PC-3 (cell line): Measurements from ENCODE around the gene OPRM1. TPM values are rescaled to one million over a fixed set of nuclear protein-coding genes. Genes with fewer than 3 reads are reported as not detected.

ENCODE experiments used
- ATAC-seq: fragments of 200-7000 bp; cut with Tn5 transposase; 2 replicates; pipeline ENCODE4 v1.9.1; 2020; ENCODE audit warnings: mild to moderate bottlenecking, moderate library complexity
- BruUV-seq: library from RNA; stranded (reverse); fragments of 400-500 nt; replicated peaks from 2 replicates; lab custom pipeline; 2021; lab: Mats Ljungman, UMichigan
- CTCF ChIA-PET: fragments of 300-600 bp; sonication (Branson Sonifier 250); formaldehyde crosslinking; loops from one replicate; lab custom pipeline; 2022; ENCODE audit warnings: antibody characterized with exemption; lab: Charles Lee
- POLR2A ChIA-PET: fragments of 300-600 bp; sonication (Branson Sonifier 250); formaldehyde crosslinking; loops from one replicate; lab custom pipeline; 2022; ENCODE audit warnings: antibody characterized with exemption; ENCODE audit not compliant: unreplicated experiment; lab: Charles Lee
- DNase-seq: peaks from one replicate; pipeline ENCODE4 v3.0.0-alpha.2; 2015
- H2AFZ ChIP-seq: fragments of 300-600 bp; sonication (generic); 2 replicates; pipeline ENCODE4 v1.6.0; 2016; ENCODE audit warnings: antibody characterized with exemption, low read length
- H3F3A ChIP-seq: fragments of 300-600 bp; sonication (generic); one replicate; pipeline ENCODE4 v1.6.0; 2017; ENCODE audit warnings: antibody characterized with exemption, low read length, control low read depth, mild to moderate bottlenecking; ENCODE audit not compliant: unreplicated experiment
- H3K27ac ChIP-seq: fragments of 300-600 bp; sonication (generic); 2 replicates; pipeline ENCODE4 v1.5.1; 2016; ENCODE audit warnings: mild to moderate bottlenecking, low read length
- H3K27me3 ChIP-seq: fragments of 300-600 bp; sonication (generic); 2 replicates; pipeline ENCODE4 v1.6.1; 2016; ENCODE audit warnings: low read length, mixed read lengths
- H3K36me3 ChIP-seq: fragments of 300-600 bp; sonication (generic); 2 replicates; pipeline ENCODE4 v1.6.1; 2016; ENCODE audit warnings: low read depth, mixed run types, low read length, mixed read lengths
- H3K4me1 ChIP-seq: fragments of 300-600 bp; sonication (generic); 2 replicates; pipeline ENCODE4 v1.5.1; 2016; ENCODE audit warnings: low read length; ENCODE audit not compliant: insufficient read depth
- H3K4me2 ChIP-seq: fragments of 300-600 bp; sonication (generic); 2 replicates; pipeline ENCODE4 v1.6.0; 2016; ENCODE audit warnings: low read length
- H3K4me3 ChIP-seq: fragments of 300-600 bp; sonication (generic); 2 replicates; pipeline ENCODE4 v1.5.1; 2016; ENCODE audit warnings: mild to moderate bottlenecking, low read length, mixed read lengths
- H3K79me2 ChIP-seq: fragments of 300-600 bp; sonication (generic); 2 replicates; pipeline ENCODE4 v1.6.1; 2017; ENCODE audit warnings: low read length, mixed read lengths
- H3K9ac ChIP-seq: fragments of 300-600 bp; sonication (generic); 2 replicates; pipeline ENCODE4 v1.6.0; 2016; ENCODE audit warnings: mild to moderate bottlenecking, low read length
- H3K9me2 ChIP-seq: fragments of 300-600 bp; sonication (generic); replicated peaks from 2 replicates; pipeline ENCODE4 v1.6.1; 2016; ENCODE audit warnings: mixed run types, low read length, mixed read lengths
- H3K9me3 ChIP-seq: fragments of 300-600 bp; sonication (generic); 2 replicates; pipeline ENCODE4 v1.6.1; 2016; ENCODE audit warnings: low read length, mixed read lengths
- H4K20me1 ChIP-seq: fragments of 300-600 bp; sonication (generic); 2 replicates; pipeline ENCODE4 v1.6.1; 2016; ENCODE audit warnings: low read length, mixed read lengths
- CTCF ChIP-seq: fragments of 300-600 bp; sonication (generic); conservative IDR thresholded peaks from 2 replicates; pipeline ENCODE4 v1.5.1; 2017; ENCODE audit warnings: antibody characterized with exemption, low read depth, mild to moderate bottlenecking, low read length
- EZH2 ChIP-seq: fragments of 300-600 bp; sonication (generic); IDR thresholded peaks from one replicate; pipeline ENCODE4 v1.6.1; 2017; ENCODE audit warnings: antibody characterized with exemption, mild to moderate bottlenecking, low read length; ENCODE audit not compliant: unreplicated experiment
- EZH2phosphoT487 ChIP-seq: fragments of 300-600 bp; sonication (generic); IDR thresholded peaks from 2 replicates; pipeline ENCODE4 v1.6.1; 2018; ENCODE audit warnings: mild to moderate bottlenecking, antibody characterized with exemption, low read length, borderline replicate concordance
- intact Hi-C: fragments of 100-400 bp; cut with micrococcal nuclease; formaldehyde crosslinking; loops from 2 replicates; pipeline ENCODE4 v1.9.0; 2023
- total RNA-seq: library from RNA; depleted of rRNA; stranded (reverse); fragments of >200 nt; gene quantifications from 2 replicates; pipeline ENCODE4 v1.2.3, GENCODE V29; 2014

Gene OPRM1
- total RNA-seq, 1 experiment from 2014 or later = not detected

- no TSS peak for BruUV-seq
- Histone ChIP-seq H3F3A (no peaks in the 10 kb centered on the region), H2AFZ (no peak overlapping the region), H3K9ac (no peak overlapping the region), H3K79me2 (no peaks in the 10 kb centered on the region), H3K36me3 (no peaks in the 10 kb centered on the region), H3K27me3 (no peaks in the 10 kb centered on the region), H4K20me1 (no peaks in the 10 kb centered on the region), H3K9me3 (no peaks in the 10 kb centered on the region), H3K27ac (no peak overlapping the region), H3K4me1 (no peaks in the 10 kb centered on the region), H3K4me3 (no peak overlapping the region), H3K9me2 (no peaks in the 10 kb centered on the region), H3K4me2 (no peak overlapping the region)
- ChIA-PET POLR2A (no interaction called here), CTCF (no interaction called here)
- DNase-seq = no peak
- TF ChIP-seq EZH2 (no peak), EZH2phosphoT487 (no peak), CTCF (no peak)
- ATAC-seq = no peak
- intact Hi-C loops = no loop called here
These were observed 190.7 kb downstream of the OPRM1 start for GRCh38 chr6:154229786-154230185.

- TF ChIP-seq CTCF = no peak
- TF ChIP-seq EZH2phosphoT487 = no peak
- TF ChIP-seq EZH2 = no peak
- Histone ChIP-seq H3K9me2 (no peaks in the 10 kb centered on the region), H3K27ac (no peak overlapping the region), H3K4me2 (no peak overlapping the region), H3K36me3 (no peaks in the 10 kb centered on the region), H3K79me2 (no peaks in the 10 kb centered on the region), H3K4me1 (no peaks in the 10 kb centered on the region), H3K9ac (no peak overlapping the region), H3K4me3 (no peak overlapping the region), H3F3A (no peaks in the 10 kb centered on the region), H3K9me3 (no peaks in the 10 kb centered on the region), H2AFZ (no peak overlapping the region), H3K27me3 (no peaks in the 10 kb centered on the region), H4K20me1 (no peaks in the 10 kb centered on the region)
- ChIA-PET POLR2A (no interaction called here), CTCF (no interaction called here)
- intact Hi-C loops = no loop called here
- ATAC-seq = no peak
- no TSS peak for BruUV-seq
- no peak for DNase-seq
These were observed 191.4 kb downstream of the OPRM1 start for GRCh38 chr6:154230393-154230792.

GRCh38 chr6:154230910-154231595, 192.0 kb downstream of the OPRM1 start:
- H3F3A ChIP-seq = no peaks in the 10 kb centered on the region
- ATAC-seq (no peak), DNase-seq (no peak)
- H3K9ac ChIP-seq = no peak overlapping the region
- no TSS peak for BruUV-seq
- no peaks in the 10 kb centered on the region for H3K4me1 ChIP-seq
- no peak overlapping the region for H2AFZ ChIP-seq
- H3K36me3 ChIP-seq = no peaks in the 10 kb centered on the region
- H3K27ac ChIP-seq = no peak overlapping the region
- H3K9me3 ChIP-seq = no peaks in the 10 kb centered on the region
- H3K79me2 ChIP-seq = no peaks in the 10 kb centered on the region
- no peaks in the 10 kb centered on the region for H4K20me1 ChIP-seq
- TF ChIP-seq EZH2 (no peak), EZH2phosphoT487 (no peak), CTCF (no peak)
- H3K9me2 ChIP-seq = no peaks in the 10 kb centered on the region
- intact Hi-C loops = no loop called here
- H3K4me3 ChIP-seq = no peak overlapping the region
- CTCF ChIA-PET = no interaction called here
- no peak overlapping the region for H3K4me2 ChIP-seq
- POLR2A ChIA-PET = no interaction called here
- H3K27me3 ChIP-seq = no peaks in the 10 kb centered on the region
